ENCODE results near the gene RB1. TPM values are rescaled to one million over a fixed set of nuclear protein-coding genes. Genes with fewer than 3 reads are reported as not detected.

RB1 gene
- total RNA-seq, 1 donor from 2014 or later = 48.0 TPM

GRCh38 chr13:48266150-48266549, 37.4 kb upstream of the RB1 start:
- Mint-ChIP-seq H3K4me3 (no peak overlapping the region), H3K27ac (ENCODE audit: unreplicated experiment) (no peak overlapping the region), H3K27me3 (ENCODE audit: low read depth) (no peaks in the 10 kb centered on the region), H3K9me3 (no peaks in the 10 kb centered on the region), H3K4me1 (peaks cover 4% of the 10 kb centered on the region), H3K36me3 (ENCODE audit: low read depth) (peaks cover 29% of the 10 kb centered on the region)
- TF ChIP-seq CTCF (conservative IDR thresholded peaks at IDR 0.05) = no peak
- no peak for DNase-seq (ENCODE audit: low read depth, low spot score)

- peaks cover 29% of the 10 kb centered on the region for H3K36me3 Mint-ChIP-seq (ENCODE audit: low read depth)
- peak overlapping the region; percentile 28 for H3K27ac Mint-ChIP-seq (ENCODE audit: unreplicated experiment)
- no peaks in the 10 kb centered on the region for H3K9me3 Mint-ChIP-seq
- H3K4me3 Mint-ChIP-seq = no peak overlapping the region
- no peaks in the 10 kb centered on the region for H3K27me3 Mint-ChIP-seq (ENCODE audit: low read depth)
- no peak for TF ChIP-seq CTCF (conservative IDR thresholded peaks at IDR 0.05)
- peaks cover 4% of the 10 kb centered on the region for H3K4me1 Mint-ChIP-seq
- DNase-seq (ENCODE audit: low read depth, low spot score) = no peak
These were observed 36.6 kb upstream of the RB1 start for GRCh38 chr13:48266701-48267639.

GRCh38 chr13:48268019-48268418, 35.5 kb upstream of the RB1 start:
- peaks cover 7% of the 10 kb centered on the region for H3K4me1 Mint-ChIP-seq
- H3K9me3 Mint-ChIP-seq = no peaks in the 10 kb centered on the region
- no peak overlapping the region for H3K27ac Mint-ChIP-seq (ENCODE audit: unreplicated experiment)
- peaks cover 20% of the 10 kb centered on the region for H3K36me3 Mint-ChIP-seq (ENCODE audit: low read depth)
- TF ChIP-seq CTCF (conservative IDR thresholded peaks at IDR 0.05) = no peak
- H3K4me3 Mint-ChIP-seq = no peak overlapping the region
- DNase-seq (ENCODE audit: low read depth, low spot score) = no peak
- no peaks in the 10 kb centered on the region for H3K27me3 Mint-ChIP-seq (ENCODE audit: low read depth)

- no peak for TF ChIP-seq CTCF (conservative IDR thresholded peaks at IDR 0.05)
- Mint-ChIP-seq H3K27me3 (ENCODE audit: low read depth) (no peaks in the 10 kb centered on the region), H3K4me1 (peaks cover 9% of the 10 kb centered on the region)
These were observed 30.2 kb upstream of the RB1 start for GRCh38 chr13:48273346-48273745.

GRCh38 chr13:48275507-48275906, 28.0 kb upstream of the RB1 start:
- TF ChIP-seq CTCF (conservative IDR thresholded peaks at IDR 0.05) = no peak
- Mint-ChIP-seq H3K4me3 (no peak overlapping the region), H3K9me3 (no peaks in the 10 kb centered on the region), H3K27me3 (ENCODE audit: low read depth) (no peaks in the 10 kb centered on the region), H3K36me3 (ENCODE audit: low read depth) (peaks cover 2% of the 10 kb centered on the region), H3K27ac (ENCODE audit: unreplicated experiment) (no peak overlapping the region), H3K4me1 (peaks cover 9% of the 10 kb centered on the region)
- DNase-seq (ENCODE audit: low read depth, low spot score) = no peak

More at GRCh38 chr13:48273346-48273745, 30.2 kb upstream of the RB1 start:
- DNase-seq (ENCODE audit: low read depth, low spot score) = no peak
- Mint-ChIP-seq H3K4me3 (no peak overlapping the region), H3K27ac (ENCODE audit: unreplicated experiment) (no peak overlapping the region), H3K36me3 (ENCODE audit: low read depth) (peaks cover 9% of the 10 kb centered on the region), H3K9me3 (no peaks in the 10 kb centered on the region)
